ENCODE measurements around the gene ACSS1. TPM values are rescaled to one million over a fixed set of nuclear protein-coding genes. Genes with fewer than 3 reads are reported as not detected.

ACSS1 gene
- total RNA-seq, 4 donors from 2014 or later = 5.8 to 23.5 (median 11.1) TPM

GRCh38 chr20:24989162-24989561 is 68.8 kb downstream of the ACSS1 start:
- no peak for DNase-seq
- peaks cover 0 to 37% (median 19%) of the 10 kb centered on the region in 3 donors for H3K4me1 ChIP-seq

GRCh38 chr20:24987873-24988835 is 69.8 kb downstream of the ACSS1 start:
- Histone ChIP-seq H3K27ac (no peak overlapping the region), H3K36me3 (peaks cover 0 to 3% (median 0%) of the 10 kb centered on the region in 3 donors), H3K4me3 (no peak overlapping the region), H3K27me3 (no peaks in the 10 kb centered on the region), H3K4me1 (peaks cover 0 to 27% (median 15%) of the 10 kb centered on the region in 3 donors), H3K9me3 (no peaks in the 10 kb centered on the region)
- 84 to 85% methylated on average over 7 of the region's 7 CpGs for WGBS, 2 donors
- DNase-seq = no peak
- intact Hi-C loops (cut with DNase I) = no loop called here
- TF ChIP-seq POLR2A (IDR thresholded peaks at IDR 0.05) = no peak
- no peak for TF ChIP-seq CTCF (IDR thresholded peaks at IDR 0.05)

More at GRCh38 chr20:24989162-24989561, 68.8 kb downstream of the ACSS1 start:
- WGBS, 2 donors = 68 to 72% methylated on average over 3 of the region's 3 CpGs
- Histone ChIP-seq H3K36me3 (no peaks in the 10 kb centered on the region), H3K27me3 (no peaks in the 10 kb centered on the region), H3K9me3 (no peaks in the 10 kb centered on the region), H3K4me3 (no peak overlapping the region), H3K27ac (no peak overlapping the region)
- intact Hi-C loops (cut with DNase I) = no loop called here
- TF ChIP-seq CTCF (IDR thresholded peaks at IDR 0.05) (no peak), POLR2A (IDR thresholded peaks at IDR 0.05) (no peak)

- TF ChIP-seq CTCF (IDR thresholded peaks at IDR 0.05) (no peak), POLR2A (IDR thresholded peaks at IDR 0.05) (no peak)
- Histone ChIP-seq H3K9me3 (no peaks in the 10 kb centered on the region), H3K27me3 (no peaks in the 10 kb centered on the region), H3K36me3 (peaks cover 0 to 12% (median 0%) of the 10 kb centered on the region in 3 donors), H3K27ac (no peak overlapping the region), H3K4me1 (peaks cover 0 to 22% (median 15%) of the 10 kb centered on the region in 3 donors), H3K4me3 (no peak overlapping the region)
- intact Hi-C loops (cut with DNase I) = no loop called here
- no peak for DNase-seq
- WGBS, 2 donors = 71 to 75% methylated on average over 2 of the region's 2 CpGs
Observed at GRCh38 chr20:24987244-24987643, 70.7 kb downstream of the ACSS1 start.

- peaks cover 0 to 15% (median 14%) of the 10 kb centered on the region in 3 donors for H3K4me1 ChIP-seq
- H3K9me3 ChIP-seq = no peaks in the 10 kb centered on the region
- TF ChIP-seq CTCF (IDR thresholded peaks at IDR 0.05) (no peak), POLR2A (IDR thresholded peaks at IDR 0.05) (no peak)
- intact Hi-C loops (cut with DNase I) = no loop called here
- no peak for DNase-seq
- 92 to 94% methylated on average over 7 of the region's 7 CpGs for WGBS, 2 donors
- no peak overlapping the region for H3K27ac ChIP-seq
- H3K36me3 ChIP-seq = peaks cover 0 to 19% (median 0%) of the 10 kb centered on the region in 3 donors
- H3K4me3 ChIP-seq = no peak overlapping the region
- no peaks in the 10 kb centered on the region for H3K27me3 ChIP-seq
Observed at GRCh38 chr20:24986436-24987015, 71.4 kb downstream of the ACSS1 start.

GRCh38 chr20:24985802-24986201 is 72.1 kb downstream of the ACSS1 start:
- peaks cover 0 to 26% (median 0%) of the 10 kb centered on the region in 3 donors for H3K36me3 ChIP-seq

More at GRCh38 chr20:24985802-24986201, 72.1 kb downstream of the ACSS1 start:
- no peak overlapping the region for H3K27ac ChIP-seq
- H3K27me3 ChIP-seq = no peaks in the 10 kb centered on the region
- TF ChIP-seq CTCF (IDR thresholded peaks at IDR 0.05) (no peak), POLR2A (IDR thresholded peaks at IDR 0.05) (no peak)
- H3K4me3 ChIP-seq = no peak overlapping the region
- H3K4me1 ChIP-seq = peaks cover 0 to 7% (median 7%) of the 10 kb centered on the region in 3 donors
- intact Hi-C loops (cut with DNase I) = no loop called here
- no peak for DNase-seq
- no peaks in the 10 kb centered on the region for H3K9me3 ChIP-seq
- 75 to 89% methylated on average over 6 of the region's 6 CpGs for WGBS, 2 donors
